Measurements from ENCODE around the gene ENAH. TPM values are rescaled to one million over a fixed set of nuclear protein-coding genes. Genes with fewer than 3 reads are reported as not detected.

The ENAH gene
- total RNA-seq, 1 experiment from 2014 or later: 420 TPM

DNA sequence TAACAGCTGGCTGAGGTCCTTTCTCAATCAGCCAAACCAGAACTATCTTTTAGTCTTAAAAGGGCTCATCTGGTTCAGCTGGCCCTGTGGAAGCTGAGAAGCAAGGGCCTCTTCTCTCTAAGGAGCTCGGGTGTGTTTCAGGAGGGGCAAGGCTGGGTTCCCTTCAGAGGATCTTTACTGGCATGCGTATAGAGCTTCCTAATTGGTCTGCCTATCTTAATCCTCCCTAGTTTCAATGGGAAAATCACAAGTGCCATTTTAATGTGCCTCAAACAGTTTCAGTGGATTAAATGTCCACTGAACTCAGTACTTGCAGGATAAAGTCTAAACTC is 143.6 kb downstream of the ENAH start:
- Mint-ChIP-seq H3K9me3 (ENCODE audit: unreplicated experiment) (no peaks in the 10 kb centered on the region), H3K36me3 (ENCODE audit: insufficient read depth, unreplicated experiment) (peaks cover 50% of the 10 kb centered on the region), H3K27ac (ENCODE audit: low read depth, unreplicated experiment) (peak overlapping the region; percentile 83), H3K27me3 (ENCODE audit: insufficient read depth, unreplicated experiment) (no peaks in the 10 kb centered on the region), H3K4me3 (ENCODE audit: unreplicated experiment) (no peak overlapping the region), H3K4me1 (ENCODE audit: insufficient read depth, unreplicated experiment) (peaks cover 32% of the 10 kb centered on the region)
- POLR2A ChIA-PET: interaction anchor here (0.8 to 7.9 kb wide), 26 partner anchors 9 to 554 kb away, joined by 3 to 71 read pairs (median 13); partner anchors contain the start of genes ENAH, EPHX1, H3-3A and PYCR2
- BruUV-seq (replicated peaks): no TSS peak
- peak; percentile 31 for DNase-seq (ENCODE audit: unreplicated experiment)
- intact Hi-C loops (cut with micrococcal nuclease): no loop called here
- TF ChIP-seq, protein P1, sequence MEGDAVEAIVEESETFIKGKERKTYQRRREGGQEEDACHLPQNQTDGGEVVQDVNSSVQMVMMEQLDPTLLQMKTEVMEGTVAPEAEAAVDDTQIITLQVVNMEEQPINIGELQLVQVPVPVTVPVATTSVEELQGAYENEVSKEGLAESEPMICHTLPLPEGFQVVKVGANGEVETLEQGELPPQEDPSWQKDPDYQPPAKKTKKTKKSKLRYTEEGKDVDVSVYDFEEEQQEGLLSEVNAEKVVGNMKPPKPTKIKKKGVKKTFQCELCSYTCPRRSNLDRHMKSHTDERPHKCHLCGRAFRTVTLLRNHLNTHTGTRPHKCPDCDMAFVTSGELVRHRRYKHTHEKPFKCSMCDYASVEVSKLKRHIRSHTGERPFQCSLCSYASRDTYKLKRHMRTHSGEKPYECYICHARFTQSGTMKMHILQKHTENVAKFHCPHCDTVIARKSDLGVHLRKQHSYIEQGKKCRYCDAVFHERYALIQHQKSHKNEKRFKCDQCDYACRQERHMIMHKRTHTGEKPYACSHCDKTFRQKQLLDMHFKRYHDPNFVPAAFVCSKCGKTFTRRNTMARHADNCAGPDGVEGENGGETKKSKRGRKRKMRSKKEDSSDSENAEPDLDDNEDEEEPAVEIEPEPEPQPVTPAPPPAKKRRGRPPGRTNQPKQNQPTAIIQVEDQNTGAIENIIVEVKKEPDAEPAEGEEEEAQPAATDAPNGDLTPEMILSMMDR (IDR thresholded peaks at IDR 0.05; ENCODE audit: unreplicated experiment): no peak
- CTCF ChIA-PET: interaction anchor here (0.7 to 8.2 kb wide), 7 partner anchors 14 to 269 kb away, joined by 3 to 45 read pairs (median 10); partner anchors contain the start of gene SRP9

DNA sequence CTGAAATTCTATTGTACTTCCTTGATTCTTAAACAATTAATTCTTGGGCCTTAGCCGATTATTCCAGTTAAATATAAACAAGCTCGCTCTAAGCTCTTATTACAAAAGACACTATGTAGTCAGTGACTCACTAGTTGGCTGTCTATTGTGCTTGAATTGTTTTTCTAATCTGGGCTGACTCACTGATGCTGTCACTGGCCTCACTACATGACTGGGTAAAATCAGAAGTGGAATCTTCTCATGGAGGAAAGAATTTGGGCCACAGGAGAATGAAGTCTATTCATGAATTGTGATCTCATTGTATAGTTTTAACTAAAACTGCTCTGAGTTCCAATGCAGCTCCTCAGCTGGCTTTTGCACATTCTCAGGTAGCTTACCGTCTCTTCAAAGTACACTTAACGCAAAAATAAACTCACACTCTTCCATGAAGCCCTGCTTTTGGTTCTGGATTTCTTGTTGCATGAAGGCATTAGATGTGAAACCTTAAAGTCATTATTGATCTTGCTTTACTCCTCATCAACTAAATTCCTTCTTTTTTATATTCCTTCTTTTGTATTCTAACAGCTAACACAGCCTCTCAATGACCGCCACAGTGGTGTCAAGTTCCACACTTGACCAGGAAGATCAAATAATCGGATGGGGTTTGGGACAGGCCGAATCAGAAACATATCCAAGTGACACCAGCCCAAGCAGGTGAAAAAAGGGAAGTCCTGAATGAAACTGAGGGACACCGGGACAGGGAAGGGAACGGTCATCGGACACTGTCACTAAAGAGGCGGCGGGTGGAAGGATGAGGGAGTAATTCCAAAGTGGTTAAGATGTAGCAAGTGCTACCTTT is 144.2 kb downstream of the ENAH start:
- Mint-ChIP-seq H3K9me3 (ENCODE audit: unreplicated experiment) (no peaks in the 10 kb centered on the region), H3K36me3 (ENCODE audit: insufficient read depth, unreplicated experiment) (peaks cover 54% of the 10 kb centered on the region), H3K27me3 (ENCODE audit: insufficient read depth, unreplicated experiment) (no peaks in the 10 kb centered on the region), H3K4me3 (ENCODE audit: unreplicated experiment) (no peak overlapping the region), H3K4me1 (ENCODE audit: insufficient read depth, unreplicated experiment) (peaks cover 32% of the 10 kb centered on the region), H3K27ac (ENCODE audit: low read depth, unreplicated experiment) (peak overlapping the region; percentile 83)
- no TSS peak for BruUV-seq (replicated peaks)
- intact Hi-C loops (cut with micrococcal nuclease): loop anchor here (1.0 kb wide), 1 partner anchor 269 kb away; the partner anchor contains the start of gene SRP9
- CTCF ChIA-PET: interaction anchor here (0.6 to 8.2 kb wide), 17 partner anchors 14 to 481 kb away, joined by 3 to 45 read pairs (median 4); partner anchors contain the start of gene SRP9
- TF ChIP-seq, protein P1 (IDR thresholded peaks at IDR 0.05; ENCODE audit: unreplicated experiment): no peak
- DNase-seq (ENCODE audit: unreplicated experiment): peak; percentile 99
- POLR2A ChIA-PET: interaction anchor here (0.5 to 7.9 kb wide), 47 partner anchors 10 to 555 kb away, joined by 3 to 71 read pairs (median 6); partner anchors contain the start of genes ENAH, EPHX1, H3-3A and PYCR2

DNA sequence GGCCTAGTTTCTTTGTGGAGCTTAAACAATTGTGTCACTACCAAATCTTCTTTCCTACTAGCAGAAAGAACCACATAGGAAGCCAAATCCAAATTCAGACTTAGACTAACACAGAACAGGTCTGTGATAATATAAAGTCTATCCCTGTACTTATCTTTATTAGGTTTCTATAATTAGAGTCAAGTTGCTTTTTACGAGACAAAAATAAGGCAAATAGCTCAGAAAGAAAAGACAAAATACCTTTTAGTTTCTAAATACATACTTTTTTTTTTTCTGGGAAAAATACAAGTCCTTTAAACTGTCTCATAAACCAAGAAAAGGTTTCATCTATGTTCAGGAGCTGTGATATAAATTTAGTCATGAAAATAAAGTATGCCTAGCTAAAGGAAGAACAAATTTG is 146.2 kb downstream of the ENAH start:
- ChIA-PET CTCF (interaction anchor here (0.6 to 8.2 kb wide), 14 partner anchors 8 to 1728 kb away, joined by 3 to 45 read pairs (median 3); no protein-coding TSS in a partner anchor), POLR2A (interaction anchor here (0.6 to 5.6 kb wide), 33 partner anchors 7 to 491 kb away, joined by 3 to 49 read pairs (median 6); partner anchors contain the start of genes ENAH, EPHX1, PYCR2 and SRP9)
- Mint-ChIP-seq H3K4me1 (ENCODE audit: insufficient read depth, unreplicated experiment) (peaks cover 32% of the 10 kb centered on the region), H3K4me3 (ENCODE audit: unreplicated experiment) (no peak overlapping the region), H3K36me3 (ENCODE audit: insufficient read depth, unreplicated experiment) (peaks cover 44% of the 10 kb centered on the region), H3K27me3 (ENCODE audit: insufficient read depth, unreplicated experiment) (no peaks in the 10 kb centered on the region), H3K9me3 (ENCODE audit: unreplicated experiment) (no peaks in the 10 kb centered on the region), H3K27ac (ENCODE audit: low read depth, unreplicated experiment) (peak overlapping the region; percentile 2)
- BruUV-seq (replicated peaks): no TSS peak
- DNase-seq (ENCODE audit: unreplicated experiment): no peak
- intact Hi-C loops (cut with micrococcal nuclease): no loop called here
- TF ChIP-seq, protein P1 (IDR thresholded peaks at IDR 0.05; ENCODE audit: unreplicated experiment): no peak

DNA sequence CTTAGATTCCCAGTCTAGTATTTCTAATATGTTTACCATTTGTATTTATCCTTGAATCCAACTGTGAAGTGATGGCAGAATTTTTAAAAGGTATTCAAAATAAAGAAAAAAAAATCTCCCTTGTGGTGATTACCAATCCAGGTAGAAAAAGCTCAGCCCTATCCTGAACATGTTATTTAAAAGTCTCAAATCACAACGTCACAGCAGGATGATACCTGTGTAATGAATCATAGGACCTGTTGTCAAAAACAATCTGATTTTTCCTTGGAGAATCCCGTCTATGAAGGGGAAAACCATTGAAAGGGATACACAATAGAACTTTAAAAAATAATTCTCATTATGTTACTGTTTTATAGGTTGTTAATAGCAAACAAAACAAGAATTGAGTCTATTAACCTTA is 148.1 kb downstream of the ENAH start:
- Mint-ChIP-seq H3K4me1 (ENCODE audit: insufficient read depth, unreplicated experiment) (peaks cover 24% of the 10 kb centered on the region), H3K27me3 (ENCODE audit: insufficient read depth, unreplicated experiment) (no peaks in the 10 kb centered on the region), H3K27ac (ENCODE audit: low read depth, unreplicated experiment) (no peak overlapping the region), H3K4me3 (ENCODE audit: unreplicated experiment) (no peak overlapping the region), H3K36me3 (ENCODE audit: insufficient read depth, unreplicated experiment) (peaks cover 54% of the 10 kb centered on the region), H3K9me3 (ENCODE audit: unreplicated experiment) (no peaks in the 10 kb centered on the region)
- no TSS peak for BruUV-seq (replicated peaks)
- TF ChIP-seq, protein P1 (IDR thresholded peaks at IDR 0.05; ENCODE audit: unreplicated experiment): no peak
- no peak for DNase-seq (ENCODE audit: unreplicated experiment)
- ChIA-PET POLR2A (interaction anchor here (0.6 to 5.6 kb wide), 14 partner anchors 11 to 557 kb away, joined by 3 to 32 read pairs (median 4); partner anchors contain the start of genes ENAH, H3-3A, PYCR2 and SRP9), CTCF (interaction anchor here (1.8 to 8.2 kb wide), 3 partner anchors 30 to 273 kb away, joined by 5 to 45 read pairs (median 34); partner anchors contain the start of gene SRP9)
- intact Hi-C loops (cut with micrococcal nuclease): no loop called here

Data from MCF 10A (cell line).